ENCODE data around the gene GRM3.
"Not testable (repeated sequence)": the region's sequence is repeated elsewhere in the genome, so short reads cannot be mapped to it uniquely, and the experiment has no call there.

GRM3 gene

GRCh38 chr7:86643561-86644281 is at the start of gene GRM3:
TSS of gene GRM3 (plus strand) at chr7:86643909. CDS start at chr7:86765146, 121,237 bp downstream.
- TF ChIP-seq, protein P1, sequence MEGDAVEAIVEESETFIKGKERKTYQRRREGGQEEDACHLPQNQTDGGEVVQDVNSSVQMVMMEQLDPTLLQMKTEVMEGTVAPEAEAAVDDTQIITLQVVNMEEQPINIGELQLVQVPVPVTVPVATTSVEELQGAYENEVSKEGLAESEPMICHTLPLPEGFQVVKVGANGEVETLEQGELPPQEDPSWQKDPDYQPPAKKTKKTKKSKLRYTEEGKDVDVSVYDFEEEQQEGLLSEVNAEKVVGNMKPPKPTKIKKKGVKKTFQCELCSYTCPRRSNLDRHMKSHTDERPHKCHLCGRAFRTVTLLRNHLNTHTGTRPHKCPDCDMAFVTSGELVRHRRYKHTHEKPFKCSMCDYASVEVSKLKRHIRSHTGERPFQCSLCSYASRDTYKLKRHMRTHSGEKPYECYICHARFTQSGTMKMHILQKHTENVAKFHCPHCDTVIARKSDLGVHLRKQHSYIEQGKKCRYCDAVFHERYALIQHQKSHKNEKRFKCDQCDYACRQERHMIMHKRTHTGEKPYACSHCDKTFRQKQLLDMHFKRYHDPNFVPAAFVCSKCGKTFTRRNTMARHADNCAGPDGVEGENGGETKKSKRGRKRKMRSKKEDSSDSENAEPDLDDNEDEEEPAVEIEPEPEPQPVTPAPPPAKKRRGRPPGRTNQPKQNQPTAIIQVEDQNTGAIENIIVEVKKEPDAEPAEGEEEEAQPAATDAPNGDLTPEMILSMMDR (IDR thresholded peaks at IDR 0.05; ENCODE audit: low read depth, low read length): no peak
- H3K4me3 ChIP-seq (replicated peaks in 1 of 2; ENCODE audit: low read depth in 2 of 2, low read length in 2 of 2): no peak within 1 kb of the TSS
- peak in 1 of 2 donors; percentile 6 for DNase-seq (ENCODE audit: low read depth in 2 of 2)

DNA sequence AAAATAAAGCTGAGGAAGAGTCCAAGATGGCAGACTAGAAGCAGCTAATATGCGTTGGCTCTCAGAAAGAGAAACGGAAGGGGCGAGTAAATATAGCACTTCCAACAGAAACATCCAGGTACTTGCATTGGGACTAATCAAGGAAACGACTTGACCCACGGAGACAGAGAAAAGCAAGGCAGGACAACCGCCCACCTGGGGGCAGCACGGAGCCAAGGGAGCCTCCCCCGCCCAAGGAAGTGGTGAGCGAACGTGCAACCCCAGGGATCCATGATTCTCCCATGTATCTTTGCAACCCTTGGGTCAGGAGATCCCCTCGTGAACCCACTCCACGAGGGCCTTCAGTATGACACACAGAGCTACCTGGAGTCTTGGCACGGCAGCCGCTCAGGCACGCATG is 45.4 kb upstream of the GRM3 start:
- TF ChIP-seq, protein P1 (IDR thresholded peaks at IDR 0.05; ENCODE audit: low read depth, low read length): no peak
- DNase-seq (ENCODE audit: low read depth in 2 of 2): no peak
- no peak overlapping the region for H3K4me3 ChIP-seq (replicated peaks in 1 of 2; ENCODE audit: low read depth in 2 of 2, low read length in 2 of 2)

DNA sequence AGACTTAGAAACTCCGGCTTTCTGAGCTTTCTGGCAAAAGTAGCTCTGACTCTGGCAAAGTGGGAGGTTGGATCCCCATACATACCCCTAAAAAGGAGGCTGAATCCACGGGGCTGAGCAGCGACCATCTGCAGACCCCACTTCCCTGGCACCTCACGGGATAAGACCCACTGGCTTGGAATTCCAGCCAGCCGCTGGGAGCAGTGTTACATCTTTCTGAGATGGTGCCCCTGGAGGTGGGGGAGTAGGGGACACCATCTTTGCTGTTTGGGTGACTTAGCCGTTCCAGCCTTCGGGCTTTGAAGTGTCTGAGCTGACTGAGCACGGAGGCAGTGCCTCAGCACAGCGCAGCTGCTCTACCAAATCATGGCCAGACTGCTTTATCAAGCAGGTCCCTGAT is 45.0 kb upstream of the GRM3 start:
- no peak overlapping the region for H3K4me3 ChIP-seq (replicated peaks in 1 of 2; ENCODE audit: low read depth in 2 of 2, low read length in 2 of 2)
- TF ChIP-seq, protein P1 (IDR thresholded peaks at IDR 0.05; ENCODE audit: low read depth, low read length): no peak

GRCh38 chr7:86600506-86601290 is 43.0 kb upstream of the GRM3 start:
- TF ChIP-seq, protein P1 (IDR thresholded peaks at IDR 0.05; ENCODE audit: low read depth, low read length): no peak
- no peak for DNase-seq (ENCODE audit: low read depth in 2 of 2)
- no peak overlapping the region for H3K4me3 ChIP-seq (replicated peaks in 1 of 2; ENCODE audit: low read depth in 2 of 2, low read length in 2 of 2)

More for the DNA sequence above, 45.0 kb upstream of the GRM3 start:
- DNase-seq (ENCODE audit: low read depth in 2 of 2): no peak

DNA sequence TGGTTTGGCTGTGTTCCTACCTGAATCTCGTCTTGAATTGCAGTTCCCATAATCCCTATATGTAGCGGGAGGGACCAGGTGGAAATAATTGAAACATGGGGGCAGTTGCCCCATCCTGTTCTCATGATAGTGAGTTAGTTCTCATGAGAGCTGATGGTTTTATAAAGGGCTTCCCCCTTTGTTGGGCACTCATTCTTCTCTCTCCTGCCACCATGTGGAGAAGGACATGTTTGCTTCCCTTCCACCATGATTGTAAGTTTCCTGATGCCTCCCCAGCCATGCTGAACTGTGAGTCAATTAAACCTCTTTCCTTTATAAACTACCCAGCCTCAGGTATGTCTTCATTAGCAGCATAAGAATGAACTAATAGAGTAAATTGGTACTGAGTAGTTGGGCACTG is 28.0 kb upstream of the GRM3 start:
- not testable (repeated sequence) for DNase-seq (ENCODE audit: low read depth in 2 of 2); H3K4me3 ChIP-seq (replicated peaks in 1 of 2; ENCODE audit: low read depth in 2 of 2, low read length in 2 of 2)

GRCh38 chr7:86644282-86645224 is 844 bp downstream of the GRM3 start:
- TF ChIP-seq, protein P1 (IDR thresholded peaks at IDR 0.05; ENCODE audit: low read depth, low read length): no peak
- H3K4me3 ChIP-seq (replicated peaks in 1 of 2; ENCODE audit: low read depth in 2 of 2, low read length in 2 of 2): no peak overlapping the region
- DNase-seq (ENCODE audit: low read depth in 2 of 2): no peak

All from cardiac fibroblast (primary cell).